Suprapubic skin (tissue), 3 donors: ENCODE data around the gene MZF1.

Experiments
- CTCF ChIP-seq, 2 donors: fragments of 200-600 bp in 1 of 2; fragments of 450-650 bp in 1 of 2; sonication (generic) in 1 of 2; IDR thresholded peaks; one replicate each; pipeline ENCODE4 v1.5.1; 2016 to 2019; ENCODE audit warnings: antibody characterized with exemption in 2 of 2, mild to moderate bottlenecking in 1 of 2, moderate library complexity in 1 of 2
- POLR2AphosphoS5 ChIP-seq, 3 donors: sonication (generic); formaldehyde crosslinking; IDR thresholded peaks; one replicate each; pipeline ENCODE4 v1.6.1; 2017; ENCODE audit warnings: antibody characterized with exemption in 3 of 3

GRCh38 chr19:58582985-58583384 is 9.8 kb upstream of the MZF1 start:
- TF ChIP-seq CTCF (IDR thresholded peaks at IDR 0.05) (no peak), POLR2AphosphoS5 (IDR thresholded peaks at IDR 0.05) (no peak)
